Mesendoderm (in vitro differentiated cells): ENCODE measurements around the gene MYRFL.

Source experiments
- DNase-seq: peaks from one replicate; pipeline ENCODE4 v3.0.0; 2013
- H2AK5ac ChIP-seq: 2 replicates; pipeline ENCODE4 v1.6.1; 2013; ENCODE audit warnings: low read length, inconsistent platforms
- H2BK120ac ChIP-seq: 2 replicates; pipeline ENCODE4 v1.6.1; 2013; ENCODE audit warnings: low read depth, mild to moderate bottlenecking, low read length, moderate library complexity, mixed read lengths
- H2BK15ac ChIP-seq: replicated peaks from 2 replicates; pipeline ENCODE4 v1.6.1; 2013; ENCODE audit warnings: low read depth, mild to moderate bottlenecking, moderate library complexity
- H2BK5ac ChIP-seq: 2 replicates; pipeline ENCODE4 v1.6.1; 2013; ENCODE audit warnings: low read length, inconsistent platforms
- H3K18ac ChIP-seq: 2 replicates; pipeline ENCODE4 v1.6.1; 2013; ENCODE audit warnings: mild to moderate bottlenecking, low read length, mixed read lengths
- H3K23ac ChIP-seq: one replicate; pipeline ENCODE4 v1.6.1; 2013; ENCODE audit warnings: low read length
- H3K27ac ChIP-seq: 2 replicates; pipeline ENCODE4 v1.5.1; 2013; ENCODE audit warnings: low read depth, mild to moderate bottlenecking, inconsistent platforms, low read length, moderate library complexity
- H3K27me3 ChIP-seq: 2 replicates; pipeline ENCODE4 v1.6.1; 2013; ENCODE audit warnings: low read length, control low read depth, mild to moderate bottlenecking, inconsistent platforms; ENCODE audit not compliant: insufficient read depth, poor library complexity
- H3K36me3 ChIP-seq: 2 replicates; pipeline ENCODE4 v1.6.1; 2013; ENCODE audit warnings: low read length, inconsistent platforms; ENCODE audit not compliant: control insufficient read depth, insufficient read depth
- H3K4ac ChIP-seq: one replicate; pipeline ENCODE4 v1.6.1; 2013; ENCODE audit warnings: low read depth, mild to moderate bottlenecking, low read length, moderate library complexity
- H3K4me1 ChIP-seq: 2 replicates; pipeline ENCODE4 v1.6.1; 2013; ENCODE audit warnings: low read depth, low read length, inconsistent platforms; ENCODE audit not compliant: control insufficient read depth
- H3K4me2 ChIP-seq: 2 replicates; pipeline ENCODE4 v1.6.1; 2013; ENCODE audit warnings: low read length
- H3K4me3 ChIP-seq: 2 replicates; pipeline ENCODE4 v1.5.1; 2013; ENCODE audit warnings: mild to moderate bottlenecking, low read length
- H3K56ac ChIP-seq: one replicate; pipeline ENCODE4 v1.6.1; 2013; ENCODE audit warnings: low read length
- H3K79me1 ChIP-seq: 2 replicates; pipeline ENCODE4 v1.6.1; 2013; ENCODE audit warnings: low read length, inconsistent platforms
- H3K79me2 ChIP-seq: 2 replicates; pipeline ENCODE4 v1.6.1; 2013; ENCODE audit warnings: mild to moderate bottlenecking, low read length; ENCODE audit not compliant: control insufficient read depth, insufficient read depth
- H3K9ac ChIP-seq: 2 replicates; pipeline ENCODE4 v1.6.1; 2013; ENCODE audit warnings: low read length, inconsistent platforms
- H4K5ac ChIP-seq: one replicate; pipeline ENCODE4 v1.6.1; 2013; ENCODE audit warnings: low read length
- H4K8ac ChIP-seq: one replicate; pipeline ENCODE4 v1.6.1; 2013; ENCODE audit warnings: low read depth, mild to moderate bottlenecking, control low read depth, low read length, moderate library complexity
- WGBS: extraction: QIAGEN DNeasy Blood & Tissue Kit; methylation state at CpG from one replicate; pipeline ENCODE4 v1.1.7; 2013; ENCODE audit warnings: low lambda C conversion rate, missing lambda C conversion rate; ENCODE audit not compliant: insufficient coverage; ENCODE audit errors: extremely low coverage; 5-methylcytosine and 5-hydroxymethylcytosine counted together

The MYRFL gene

DNA sequence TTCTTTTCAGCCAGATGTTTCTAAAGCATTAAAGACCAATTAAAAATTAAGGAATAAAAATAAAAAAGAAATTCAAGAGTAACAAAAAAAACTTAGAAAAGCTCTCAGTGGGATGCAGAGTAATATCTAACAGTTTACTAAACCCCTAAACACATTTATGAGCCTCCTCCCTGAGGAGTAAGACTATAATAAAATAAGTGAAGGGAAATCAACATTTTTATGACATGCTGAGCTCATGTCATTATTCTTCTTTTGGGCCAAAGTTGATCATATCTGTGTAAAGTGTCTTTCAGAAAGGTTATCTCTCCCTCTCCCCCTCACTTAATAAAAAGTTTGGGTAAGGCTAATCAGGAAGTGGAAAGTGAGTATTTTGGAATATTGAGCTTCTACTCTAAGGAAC, 122.1 kb downstream of the MYRFL start:
- Histone ChIP-seq H3K36me3 (no peaks in the 10 kb centered on the region), H4K8ac (no peak overlapping the region), H3K27ac (no peak overlapping the region), H2BK15ac (no peak overlapping the region), H3K4me1 (no peaks in the 10 kb centered on the region), H4K5ac (no peak overlapping the region), H3K9ac (no peak overlapping the region), H3K4ac (no peak overlapping the region), H2BK120ac (no peak overlapping the region), H3K79me2 (no peaks in the 10 kb centered on the region), H3K79me1 (no peaks in the 10 kb centered on the region), H2BK5ac (no peak overlapping the region), H3K4me3 (no peak overlapping the region), H3K23ac (no peak overlapping the region), H3K4me2 (no peak overlapping the region), H3K27me3 (no peaks in the 10 kb centered on the region), H3K18ac (no peak overlapping the region), H3K56ac (no peak overlapping the region), H2AK5ac (no peak overlapping the region)
- no peak for DNase-seq

DNA sequence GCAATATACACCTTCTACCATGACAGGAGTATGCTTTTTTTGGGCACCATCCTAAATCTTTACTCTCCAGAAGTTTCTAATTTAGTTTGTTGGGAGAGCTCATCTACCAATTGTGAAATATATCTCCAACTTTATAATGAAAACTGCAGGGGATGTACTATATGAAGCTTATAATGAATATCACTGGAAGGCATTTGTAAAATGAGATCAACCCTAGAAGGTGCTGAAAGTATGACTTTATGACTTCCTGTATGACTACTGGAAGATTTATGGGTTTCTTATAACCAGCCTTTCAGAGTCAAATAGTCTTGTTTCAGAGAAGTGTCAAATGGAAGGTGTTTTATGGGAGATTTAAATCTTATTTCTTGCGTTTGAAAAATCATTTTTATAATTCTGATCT, 122.9 kb downstream of the MYRFL start:
- Histone ChIP-seq H3K79me1 (no peaks in the 10 kb centered on the region), H3K4me1 (no peaks in the 10 kb centered on the region), H3K27me3 (no peaks in the 10 kb centered on the region), H3K56ac (no peak overlapping the region), H3K27ac (no peak overlapping the region), H3K79me2 (no peaks in the 10 kb centered on the region), H3K36me3 (no peaks in the 10 kb centered on the region), H3K4ac (no peak overlapping the region), H2BK15ac (no peak overlapping the region), H4K8ac (no peak overlapping the region), H3K9ac (no peak overlapping the region), H2AK5ac (no peak overlapping the region), H4K5ac (no peak overlapping the region), H3K18ac (no peak overlapping the region), H3K23ac (no peak overlapping the region), H2BK120ac (no peak overlapping the region), H3K4me3 (no peak overlapping the region), H2BK5ac (no peak overlapping the region), H3K4me2 (no peak overlapping the region)
- DNase-seq: no peak
- no CpG with 5 or more reads among the region's 1 CpG for WGBS

DNA sequence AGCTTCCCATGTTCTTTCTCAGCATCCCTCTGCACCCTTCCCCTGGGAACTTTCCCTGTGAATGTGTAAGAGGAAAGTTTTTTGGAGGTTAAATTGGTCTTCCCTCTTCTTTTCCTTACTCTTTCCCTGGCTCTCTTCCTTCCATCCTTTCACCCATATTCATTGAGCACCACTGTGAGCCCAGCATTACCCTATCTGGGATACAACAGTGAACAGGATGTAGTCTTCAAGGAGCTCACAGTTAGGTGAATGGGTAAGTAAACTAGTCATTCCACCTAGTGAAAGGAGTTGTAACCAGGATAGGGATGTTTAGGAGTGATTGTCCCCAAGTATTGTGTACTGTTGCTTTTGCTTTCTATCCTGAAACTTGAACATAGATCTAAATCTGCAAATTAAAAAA, 123.8 kb downstream of the MYRFL start:
- H3K79me1 ChIP-seq: no peaks in the 10 kb centered on the region
- no peak overlapping the region for H3K18ac ChIP-seq
- H2BK120ac ChIP-seq: no peak overlapping the region
- no peak overlapping the region for H3K23ac ChIP-seq
- H3K4me3 ChIP-seq: no peak overlapping the region
- H2BK5ac ChIP-seq: no peak overlapping the region
- no peaks in the 10 kb centered on the region for H3K36me3 ChIP-seq
- DNase-seq: no peak
- H2AK5ac ChIP-seq: no peak overlapping the region
- no peak overlapping the region for H3K9ac ChIP-seq
- H3K56ac ChIP-seq: no peak overlapping the region
- no peaks in the 10 kb centered on the region for H3K4me1 ChIP-seq
- H3K27ac ChIP-seq: no peak overlapping the region
- no peak overlapping the region for H4K8ac ChIP-seq
- no peaks in the 10 kb centered on the region for H3K27me3 ChIP-seq
- no peak overlapping the region for H3K4ac ChIP-seq
- H3K79me2 ChIP-seq: no peaks in the 10 kb centered on the region
- H3K4me2 ChIP-seq: no peak overlapping the region
- H4K5ac ChIP-seq: no peak overlapping the region
- H2BK15ac ChIP-seq: no peak overlapping the region

DNA sequence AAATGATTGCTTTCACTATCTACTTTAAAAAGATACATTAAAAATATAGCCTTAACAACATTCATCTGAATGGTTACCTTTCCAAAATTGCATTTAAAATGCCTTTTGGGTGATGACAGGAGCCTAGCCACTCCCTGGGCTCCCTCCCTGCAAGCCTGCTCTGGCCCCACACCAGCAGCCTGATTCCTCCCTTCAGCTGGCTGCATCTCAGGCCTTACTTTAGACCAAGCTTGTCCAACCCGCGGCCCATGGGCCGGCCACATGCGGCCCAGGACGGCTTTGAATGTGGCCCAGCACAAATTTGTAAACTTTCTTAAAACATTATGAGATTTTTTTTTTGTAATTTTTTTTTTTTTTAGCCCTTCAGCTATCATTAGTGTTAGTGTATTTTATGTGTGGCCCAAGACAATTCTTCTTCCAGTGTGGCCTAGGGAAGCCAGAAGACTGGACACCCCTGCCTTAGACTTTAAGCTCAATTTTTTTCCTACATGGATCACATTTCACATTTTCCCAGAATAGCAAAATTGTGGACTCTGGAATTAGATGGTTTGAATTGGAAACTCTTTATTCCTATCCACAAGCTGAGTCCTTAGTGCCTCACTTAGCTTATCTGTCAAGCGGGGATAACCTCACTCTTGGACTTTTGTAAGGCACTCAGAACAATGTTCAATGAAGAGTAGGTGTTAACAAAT, 124.4 kb downstream of the MYRFL start:
- no peak overlapping the region for H3K27ac ChIP-seq
- H3K4me3 ChIP-seq: no peak overlapping the region
- no peak overlapping the region for H2BK5ac ChIP-seq
- no peak for DNase-seq
- WGBS: no CpG with 5 or more reads among the region's 6 CpGs
- no peak overlapping the region for H3K9ac ChIP-seq
- no peak overlapping the region for H2BK120ac ChIP-seq
- no peaks in the 10 kb centered on the region for H3K79me2 ChIP-seq
- no peaks in the 10 kb centered on the region for H3K4me1 ChIP-seq
- no peaks in the 10 kb centered on the region for H3K79me1 ChIP-seq
- H3K23ac ChIP-seq: no peak overlapping the region
- H4K8ac ChIP-seq: no peak overlapping the region
- H3K4me2 ChIP-seq: no peak overlapping the region
- H2BK15ac ChIP-seq: no peak overlapping the region
- no peak overlapping the region for H2AK5ac ChIP-seq
- no peak overlapping the region for H3K56ac ChIP-seq
- no peak overlapping the region for H4K5ac ChIP-seq
- no peak overlapping the region for H3K4ac ChIP-seq
- H3K27me3 ChIP-seq: no peaks in the 10 kb centered on the region
- H3K18ac ChIP-seq: no peak overlapping the region
- H3K36me3 ChIP-seq: no peaks in the 10 kb centered on the region

DNA sequence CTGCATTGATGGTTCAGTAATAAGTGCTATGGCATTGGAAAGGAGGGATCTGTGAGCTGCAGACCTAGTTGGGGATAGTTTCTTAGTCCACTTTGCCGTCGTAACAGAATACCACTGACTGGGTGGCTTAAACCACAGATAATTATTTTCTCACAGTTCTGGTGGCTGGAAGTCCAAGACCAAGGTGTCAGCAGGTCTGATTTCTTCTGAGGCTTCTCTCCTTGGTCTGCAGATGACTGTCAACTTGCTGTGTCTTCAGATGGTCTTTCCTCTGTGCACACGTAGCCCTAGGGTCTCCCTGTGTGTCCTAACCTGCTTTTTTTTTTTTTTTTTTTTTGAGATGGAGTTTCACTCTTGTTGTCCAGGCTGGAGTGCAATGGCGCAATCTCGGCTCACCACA, 126.1 kb downstream of the MYRFL start:
- Histone ChIP-seq H3K4me3 (no peak overlapping the region), H3K4me1 (no peaks in the 10 kb centered on the region), H3K27ac (no peak overlapping the region), H3K56ac (no peak overlapping the region), H3K27me3 (no peaks in the 10 kb centered on the region), H3K4ac (no peak overlapping the region), H3K9ac (no peak overlapping the region), H4K8ac (no peak overlapping the region), H3K23ac (no peak overlapping the region), H3K79me1 (no peaks in the 10 kb centered on the region), H4K5ac (no peak overlapping the region), H2BK15ac (no peak overlapping the region), H3K79me2 (no peaks in the 10 kb centered on the region), H3K36me3 (no peaks in the 10 kb centered on the region), H2AK5ac (no peak overlapping the region), H3K4me2 (no peak overlapping the region), H2BK5ac (no peak overlapping the region), H2BK120ac (no peak overlapping the region), H3K18ac (no peak overlapping the region)
- no CpG with 5 or more reads among the region's 5 CpGs for WGBS
- no peak for DNase-seq

DNA sequence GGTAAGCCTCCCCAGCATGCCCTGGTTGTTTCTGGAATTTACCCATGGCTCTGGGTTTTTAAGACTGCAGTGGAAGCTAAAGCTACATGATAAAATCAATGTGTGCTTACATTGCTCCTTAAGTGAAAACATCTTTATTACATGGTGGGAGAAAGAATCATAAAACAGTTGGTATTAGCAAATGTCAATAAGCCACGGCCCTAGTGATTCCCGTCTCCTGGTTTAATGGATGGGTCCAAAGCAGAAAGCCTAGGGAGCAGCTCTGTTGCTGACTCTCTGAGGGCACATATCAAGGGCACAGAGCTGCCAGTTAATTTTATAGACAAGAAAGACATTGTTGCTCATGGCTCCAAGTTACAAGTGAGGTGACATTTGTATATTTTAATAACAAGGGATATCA, 127.9 kb downstream of the MYRFL start:
- no peak overlapping the region for H2BK5ac ChIP-seq
- H3K36me3 ChIP-seq: no peaks in the 10 kb centered on the region
- no peak overlapping the region for H2AK5ac ChIP-seq
- H3K79me1 ChIP-seq: no peaks in the 10 kb centered on the region
- peaks cover 2% of the 10 kb centered on the region for H3K4me1 ChIP-seq
- no peak overlapping the region for H3K4ac ChIP-seq
- H3K18ac ChIP-seq: no peak overlapping the region
- no peak overlapping the region for H3K4me2 ChIP-seq
- no peak overlapping the region for H3K56ac ChIP-seq
- WGBS: no CpG with 5 or more reads among the region's 2 CpGs
- no peak overlapping the region for H2BK15ac ChIP-seq
- H3K27ac ChIP-seq: no peak overlapping the region
- no peak overlapping the region for H3K9ac ChIP-seq
- no peaks in the 10 kb centered on the region for H3K79me2 ChIP-seq
- no peak overlapping the region for H2BK120ac ChIP-seq
- H4K5ac ChIP-seq: no peak overlapping the region
- no peak overlapping the region for H3K4me3 ChIP-seq
- no peak overlapping the region for H3K23ac ChIP-seq
- no peak for DNase-seq
- H3K27me3 ChIP-seq: no peaks in the 10 kb centered on the region
- no peak overlapping the region for H4K8ac ChIP-seq
